ENCODE measurements around the gene ARPP19.

DNA sequence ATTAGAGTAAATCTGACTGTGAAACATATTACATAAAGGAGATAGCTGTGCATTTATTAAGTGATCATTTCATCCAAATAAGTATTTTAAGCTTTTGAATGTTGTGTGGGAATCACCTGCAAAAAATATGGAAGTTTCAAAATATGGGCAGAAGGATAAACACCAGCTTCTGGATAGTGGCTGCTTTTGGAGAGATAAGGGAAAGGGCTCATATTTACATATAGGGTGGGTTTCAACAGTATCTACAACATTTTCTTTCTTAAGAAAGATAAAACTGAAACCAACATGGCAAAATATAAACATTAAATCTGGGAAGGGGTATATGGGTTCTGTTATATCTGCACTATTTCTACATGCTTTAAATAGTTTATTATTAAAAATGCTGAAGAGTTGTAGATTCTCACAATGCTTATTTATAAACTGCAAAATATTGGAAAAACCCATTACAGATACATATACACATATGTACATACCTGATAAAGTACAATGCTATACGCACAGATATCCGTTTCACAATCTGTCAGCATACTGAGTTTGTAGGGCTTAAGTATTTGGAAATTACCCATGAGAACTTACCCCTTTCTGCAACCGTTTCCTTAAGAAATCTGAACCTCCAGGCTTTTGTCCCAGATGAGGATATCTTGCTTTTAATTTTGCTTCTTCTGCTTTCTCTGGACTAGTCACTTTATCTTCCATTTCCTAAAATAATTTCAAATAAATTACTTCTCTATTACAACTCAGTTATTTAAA, 12.1 kb downstream of the ARPP19 start:
- TF ChIP-seq, protein P1, sequence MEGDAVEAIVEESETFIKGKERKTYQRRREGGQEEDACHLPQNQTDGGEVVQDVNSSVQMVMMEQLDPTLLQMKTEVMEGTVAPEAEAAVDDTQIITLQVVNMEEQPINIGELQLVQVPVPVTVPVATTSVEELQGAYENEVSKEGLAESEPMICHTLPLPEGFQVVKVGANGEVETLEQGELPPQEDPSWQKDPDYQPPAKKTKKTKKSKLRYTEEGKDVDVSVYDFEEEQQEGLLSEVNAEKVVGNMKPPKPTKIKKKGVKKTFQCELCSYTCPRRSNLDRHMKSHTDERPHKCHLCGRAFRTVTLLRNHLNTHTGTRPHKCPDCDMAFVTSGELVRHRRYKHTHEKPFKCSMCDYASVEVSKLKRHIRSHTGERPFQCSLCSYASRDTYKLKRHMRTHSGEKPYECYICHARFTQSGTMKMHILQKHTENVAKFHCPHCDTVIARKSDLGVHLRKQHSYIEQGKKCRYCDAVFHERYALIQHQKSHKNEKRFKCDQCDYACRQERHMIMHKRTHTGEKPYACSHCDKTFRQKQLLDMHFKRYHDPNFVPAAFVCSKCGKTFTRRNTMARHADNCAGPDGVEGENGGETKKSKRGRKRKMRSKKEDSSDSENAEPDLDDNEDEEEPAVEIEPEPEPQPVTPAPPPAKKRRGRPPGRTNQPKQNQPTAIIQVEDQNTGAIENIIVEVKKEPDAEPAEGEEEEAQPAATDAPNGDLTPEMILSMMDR (IDR thresholded peaks at IDR 0.05): no peak
- TF ChIP-seq POLR2A (IDR thresholded peaks at IDR 0.05; ENCODE audit: low read depth) (no peak), POLR2AphosphoS5 (IDR thresholded peaks at IDR 0.05) (no peak), EP300 (IDR thresholded peaks at IDR 0.05) (no peak)
